Heart left ventricle (tissue), 16 donors: ENCODE measurements around the gene SMG5. TPM values are rescaled to one million over a fixed set of nuclear protein-coding genes. Genes with fewer than 3 reads are reported as not detected.
A peak's percentile ranks its signal among the peaks of the same experiment; 100 is the strongest.

ENCODE experiments used
- ATAC-seq, 4 donors: fragments of 200-7000 bp; cut with Tn5 transposase; one replicate each; pipeline ENCODE4 v1.9.1; 2020 to 2022; ENCODE audit warnings: moderate library complexity in 4 of 4, mild to moderate bottlenecking in 3 of 4, moderate number of reproducible peaks in 1 of 4
- DNase-seq, 5 donors: peaks; one replicate each; pipeline ENCODE4 v3.0.0-alpha.2; 2020
- H3K27ac ChIP-seq, 12 donors: fragments of 200-600 bp; sonication (generic) in 4 of 12; one replicate each; pipeline versions ENCODE4 v1.5.0 to v1.8.0; 2016 to 2022; ENCODE audit warnings: mild to moderate bottlenecking in 2 of 12
- H3K27me3 ChIP-seq, 9 donors: fragments of 200-600 bp; sonication (generic) in 2 of 9; one replicate each; pipeline versions ENCODE4 v1.5.1 to v1.8.0; 2016 to 2022; ENCODE audit warnings: mild to moderate bottlenecking in 3 of 9
- H3K36me3 ChIP-seq, 9 donors: fragments of 200-600 bp; sonication (generic) in 2 of 9; one replicate each; pipeline versions ENCODE4 v1.5.0 to v1.8.0; 2018 to 2022; ENCODE audit warnings: mild to moderate bottlenecking in 2 of 9
- H3K4me1 ChIP-seq, 12 donors: fragments of 200-600 bp; sonication (generic) in 4 of 12; one replicate each; pipeline versions ENCODE4 v1.5.0 to v1.8.0; 2016 to 2022; ENCODE audit warnings: mild to moderate bottlenecking in 3 of 12
- H3K4me3 ChIP-seq, 12 donors: fragments of 200-600 bp; sonication (generic) in 4 of 12; one replicate each; pipeline versions ENCODE4 v1.5.0 to v1.8.0; 2017 to 2022; ENCODE audit warnings: mild to moderate bottlenecking in 9 of 12, moderate library complexity in 4 of 12
- H3K9me3 ChIP-seq, 12 donors: fragments of 200-600 bp; sonication (generic) in 4 of 12; one replicate each; pipeline versions ENCODE4 v1.5.0 to v1.8.0; 2016 to 2022; ENCODE audit warnings: mild to moderate bottlenecking in 1 of 12
- POLR2A ChIP-seq, 2 donors: fragments of 450-650 bp; IDR thresholded peaks; one replicate each; pipeline ENCODE4 v1.6.1; 2017; ENCODE audit warnings: antibody characterized with exemption in 2 of 2, mild to moderate bottlenecking in 2 of 2, moderate library complexity in 2 of 2
- WGBS, 4 donors: extraction: QIAGEN DNeasy Blood & Tissue Kit in 2 of 4; methylation state at CpG; one replicate each; pipeline versions ENCODE4 v1.1.5 to v1.1.7; 2013 to 2018; 5-methylcytosine and 5-hydroxymethylcytosine counted together
- intact Hi-C, 10 donors: fragments of 100-400 bp; cut with DNase I; formaldehyde crosslinking; loops; one replicate each; pipeline versions ENCODE4 v1.11.1 to v1.14.2; 2022
- polyA plus RNA-seq, 2 donors: library from polyadenylated mRNA; stranded (reverse); fragments of 200-250 nt; gene quantifications; one replicate each; pipeline ENCODE4 v1.2.3, GENCODE V29; 2013
- total RNA-seq, 9 donors: library from RNA; depleted of rRNA in 2 of 9; stranded (reverse); fragments of >200 nt in 2 of 9; fragmentation: NEBNext Ultra II Directional in 3 of 9; extraction: Animal tissue kit (Norgen Biotek cat#: 25700) in 3 of 9; gene quantifications; one replicate each; pipeline versions ENCODE4 v1.1.0 to v1.2.4, GENCODE V29; 2016 to 2023
- TF ChIP-seq, protein P1 (sequence below), 12 donors: fragments of 200-600 bp; sonication (generic) in 4 of 12; IDR thresholded peaks; one replicate each; pipeline versions ENCODE4 v1.5.0 to v1.8.0; 2018 to 2022; ENCODE audit warnings: antibody characterized with exemption in 12 of 12, mild to moderate bottlenecking in 5 of 12
- donor health status: ischemic (EF 13 %, LVEDD 7.1; RV severe dilation, severe dysfunction).
- donor health status: healthy with polysubstance abuse.
- donor health status: DM: no; HTN: yes; CAD: no.
- donor health status: DM: no; HTN: no; CAD: no.
- donor health status: ischemic (EF 25% LVEDD 6.9; RV normal size, moderate dysfunction).
- donor health status: ischemic (EF 25% LVEDD 5.7; RV mildly dilated, moderate dysfunction).
- donor health status: healthy.
- donor health status: DM: yes; HTN: yes; CAD: no.
- donor health status: ischemic (EF 35%, LVEDD 5.7; RV mildly dilated, moderate dysfunction).
- donor health status: nonischemic (EF 11% LVEDD 7.7; RV severe dilation, severe dysfunction).
- donor health status: DM: yes; HTN: yes; CAD: no.
- donor health status: PGD.
- donor health status: ischemic (EF 29% LVEDD 5.4; RV normal size, mild dysfunction).
- donor health status: nonischemic (EF 23%, LVEDD 6.1; RV moderate dilation, normal function).

Gene SMG5
- total and polyA plus RNA-seq, 11 donors, result 56.3 to 104 (median 89.4) TPM

- Histone ChIP-seq H3K9me3 (no peaks in the 10 kb centered on the region), H3K27me3 (peaks cover 0 to 17% (median 14%) of the 10 kb centered on the region in 9 donors), H3K27ac (no peak overlapping the region), H3K36me3 (peaks cover 0 to 39% (median 31%) of the 10 kb centered on the region in 9 donors), H3K4me1 (peaks cover 3 to 57% (median 32%) of the 10 kb centered on the region in 12 donors), H3K4me3 (no peak overlapping the region)
- ATAC-seq (peak in 3 of 4 donors; percentile 19 to 37 (median 31)), DNase-seq (no peak)
- TF ChIP-seq POLR2A (IDR thresholded peaks at IDR 0.05), result no peak
- TF ChIP-seq, protein P1, sequence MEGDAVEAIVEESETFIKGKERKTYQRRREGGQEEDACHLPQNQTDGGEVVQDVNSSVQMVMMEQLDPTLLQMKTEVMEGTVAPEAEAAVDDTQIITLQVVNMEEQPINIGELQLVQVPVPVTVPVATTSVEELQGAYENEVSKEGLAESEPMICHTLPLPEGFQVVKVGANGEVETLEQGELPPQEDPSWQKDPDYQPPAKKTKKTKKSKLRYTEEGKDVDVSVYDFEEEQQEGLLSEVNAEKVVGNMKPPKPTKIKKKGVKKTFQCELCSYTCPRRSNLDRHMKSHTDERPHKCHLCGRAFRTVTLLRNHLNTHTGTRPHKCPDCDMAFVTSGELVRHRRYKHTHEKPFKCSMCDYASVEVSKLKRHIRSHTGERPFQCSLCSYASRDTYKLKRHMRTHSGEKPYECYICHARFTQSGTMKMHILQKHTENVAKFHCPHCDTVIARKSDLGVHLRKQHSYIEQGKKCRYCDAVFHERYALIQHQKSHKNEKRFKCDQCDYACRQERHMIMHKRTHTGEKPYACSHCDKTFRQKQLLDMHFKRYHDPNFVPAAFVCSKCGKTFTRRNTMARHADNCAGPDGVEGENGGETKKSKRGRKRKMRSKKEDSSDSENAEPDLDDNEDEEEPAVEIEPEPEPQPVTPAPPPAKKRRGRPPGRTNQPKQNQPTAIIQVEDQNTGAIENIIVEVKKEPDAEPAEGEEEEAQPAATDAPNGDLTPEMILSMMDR (IDR thresholded peaks at IDR 0.05), result no peak
- intact Hi-C loops, result loop anchor here in 1 of 10 donors (10.0 kb wide), 1 partner anchor 68 kb away; no protein-coding TSS in a partner anchor
- 43 to 67% (median 55%) methylated on average over 10 to 16 of the region's 16 CpGs for WGBS, 4 donors
Observed at GRCh38 chr1:156246781-156247459, 35.7 kb downstream of the SMG5 start.

DNA sequence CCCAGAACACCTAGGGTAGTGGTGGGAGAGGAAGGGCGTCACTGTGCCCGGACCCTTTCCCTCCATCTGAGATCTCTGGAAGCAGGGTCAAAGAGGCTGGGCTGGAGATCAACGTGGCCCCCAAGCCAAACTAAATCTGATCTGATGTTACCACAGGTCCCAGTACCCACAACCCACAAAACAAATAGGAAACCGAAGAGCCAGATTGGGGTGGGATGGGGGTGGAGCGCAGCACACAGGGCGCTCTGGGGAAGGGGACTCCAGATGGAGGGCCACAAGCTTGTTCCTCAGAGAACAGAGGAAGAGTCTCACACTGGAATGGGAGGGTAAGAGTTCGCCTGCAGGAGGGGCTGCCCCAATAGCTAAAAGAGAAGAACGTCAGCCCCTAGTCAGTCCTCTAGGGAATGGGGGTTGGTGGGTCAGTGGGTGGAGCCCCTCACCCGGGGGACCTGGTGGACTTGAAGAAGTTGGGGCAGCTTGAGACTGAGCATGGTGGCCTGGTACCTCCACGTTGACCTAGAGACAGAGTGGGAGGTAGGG, 36.3 kb downstream of the SMG5 start:
- H3K9me3 ChIP-seq, result no peaks in the 10 kb centered on the region
- ATAC-seq (no peak), DNase-seq (no peak)
- intact Hi-C loops, result loop anchor here in 1 of 10 donors (10.0 kb wide), 1 partner anchor 68 kb away; no protein-coding TSS in a partner anchor
- peaks cover 0 to 17% (median 14%) of the 10 kb centered on the region in 9 donors for H3K27me3 ChIP-seq
- H3K27ac ChIP-seq, result no peak overlapping the region
- whole genome bisulfite sequencing, 4 donors, result 57 to 60% (median 58%) methylated on average over 8 to 10 of the region's 10 CpGs
- peaks cover 3 to 54% (median 30%) of the 10 kb centered on the region in 12 donors for H3K4me1 ChIP-seq
- peak overlapping the region in 5 of 12 donors; percentile 13 to 37 (median 28) for H3K4me3 ChIP-seq
- peaks cover 0 to 33% (median 25%) of the 10 kb centered on the region in 9 donors for H3K36me3 ChIP-seq
- TF ChIP-seq POLR2A (IDR thresholded peaks at IDR 0.05), result no peak
- TF ChIP-seq, protein P1 (IDR thresholded peaks at IDR 0.05), result no peak

DNA sequence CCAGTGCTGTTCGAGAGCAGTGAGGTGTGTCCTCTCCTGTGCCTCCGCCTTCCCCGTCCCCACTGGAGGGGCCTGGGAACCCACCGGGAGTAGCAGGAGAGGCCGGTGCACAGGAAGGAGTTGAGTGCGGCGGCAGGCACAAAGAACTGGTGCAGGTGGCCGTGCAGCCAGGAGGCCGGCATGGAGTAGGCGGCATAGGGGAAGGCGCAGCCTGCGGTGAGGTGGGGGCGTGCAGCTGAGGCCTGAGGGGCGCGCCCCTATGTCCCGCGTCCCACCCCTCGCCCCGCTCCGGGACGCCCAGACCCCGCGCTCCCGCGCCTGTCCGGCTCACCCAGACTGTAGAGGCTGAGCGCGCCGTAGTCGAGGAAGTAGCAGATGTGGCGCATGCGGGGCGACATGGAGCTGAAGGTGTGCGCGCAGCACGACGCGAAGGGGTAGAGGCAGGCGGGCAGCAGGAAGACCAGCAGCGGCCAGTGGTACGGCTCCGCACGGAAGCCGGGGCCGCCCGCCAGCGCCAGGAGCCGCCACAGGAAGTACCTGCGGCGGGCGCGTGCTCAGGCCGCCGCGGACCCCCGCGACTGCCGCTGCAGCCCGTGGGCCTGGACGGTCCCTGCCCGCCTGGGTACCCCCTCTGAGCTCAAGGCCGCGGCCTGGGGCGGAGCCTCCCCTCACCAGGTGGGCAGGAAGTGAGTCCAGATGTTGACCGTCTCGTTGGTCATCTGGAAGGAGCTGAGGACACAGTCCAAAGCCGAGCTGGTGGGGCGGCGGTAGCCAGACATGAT, 37.0 kb downstream of the SMG5 start:
- intact Hi-C loops, result loop anchor here in 1 of 10 donors (10.0 kb wide), 1 partner anchor 69 kb away; no protein-coding TSS in a partner anchor
- H3K4me3 ChIP-seq, result peak overlapping the region; percentile 9 to 50 (median 31)
- DNase-seq (no peak), ATAC-seq (peak in 2 of 4 donors; percentile 2 to 3)
- no peaks in the 10 kb centered on the region for H3K9me3 ChIP-seq
- 4 to 13% (median 6%) methylated on average over 14 to 69 of the region's 69 CpGs for WGBS, 4 donors
- peaks cover 0 to 32% (median 19%) of the 10 kb centered on the region in 9 donors for H3K36me3 ChIP-seq
- H3K27me3 ChIP-seq, result peaks cover 0 to 17% (median 14%) of the 10 kb centered on the region in 9 donors
- TF ChIP-seq POLR2A (IDR thresholded peaks at IDR 0.05), result no peak
- TF ChIP-seq, protein P1 (IDR thresholded peaks at IDR 0.05), result no peak
- no peak overlapping the region for H3K27ac ChIP-seq
- peaks cover 3 to 47% (median 26%) of the 10 kb centered on the region in 12 donors for H3K4me1 ChIP-seq
